ENCODE results near the gene GNAO1. TPM values are rescaled to one million over a fixed set of nuclear protein-coding genes. Genes with fewer than 3 reads are reported as not detected.

GNAO1 gene
- total and polyA plus RNA-seq, 5 donors from 2014 or later = 3.0 TPM; not detected in 4

DNA sequence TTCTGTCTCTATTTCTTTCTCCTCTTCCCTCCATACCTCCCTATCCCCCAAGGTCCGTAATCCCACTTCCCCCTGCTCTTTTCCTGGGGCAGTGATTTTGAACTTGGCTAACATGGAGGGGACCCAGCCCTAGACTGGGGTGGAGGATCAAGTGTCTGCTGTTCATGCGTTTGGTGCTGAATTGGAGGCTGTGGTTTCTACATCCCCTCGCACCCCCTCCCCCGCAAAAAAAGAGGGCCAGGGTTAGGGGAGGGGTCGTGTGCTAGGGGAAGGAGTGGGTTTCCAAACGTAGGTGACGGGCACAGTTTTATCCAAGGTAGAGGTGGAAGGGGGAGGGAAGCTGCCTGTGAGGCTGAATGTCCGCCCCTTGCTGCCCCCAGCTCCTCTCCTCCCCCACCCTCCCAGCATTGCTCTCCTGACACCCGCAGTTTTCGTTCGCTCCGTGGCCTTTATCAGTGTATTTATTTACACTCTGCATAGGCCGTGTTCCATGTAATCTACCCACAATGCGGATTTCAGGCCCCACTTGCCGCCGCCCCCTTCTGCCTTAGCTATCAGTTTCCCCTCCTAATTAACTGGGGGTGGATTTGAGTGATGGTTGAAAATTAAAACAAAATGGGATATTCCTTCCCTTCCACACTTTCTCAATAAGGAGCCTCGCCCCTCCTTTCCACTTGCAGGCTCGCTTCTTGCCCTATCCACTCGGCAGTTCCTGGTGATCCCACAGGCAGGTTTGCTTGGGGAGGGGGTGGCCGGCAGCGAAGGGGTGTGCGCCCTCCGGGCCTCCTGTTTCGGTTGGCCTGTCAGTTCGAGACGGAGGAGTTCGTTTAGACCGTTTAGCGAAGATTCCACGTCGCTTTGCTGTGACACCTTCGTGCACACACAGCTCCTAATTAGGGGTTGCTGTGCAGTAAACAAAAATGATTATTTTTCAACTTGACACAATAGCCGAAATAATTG, 2.0 kb downstream of the GNAO1 start:
- Histone ChIP-seq H3K9me3 (ENCODE audit: control insufficient read depth in 2 of 2, low read length in 2 of 2) (no peaks in the 10 kb centered on the region), H3K36me3 (ENCODE audit: control insufficient read depth, insufficient read depth, low read length) (no peaks in the 10 kb centered on the region), H3K27ac (ENCODE audit: insufficient read depth, low read length, poor library complexity, severe bottlenecking) (no peak overlapping the region), H3K27me3 (ENCODE audit: control insufficient read depth, insufficient read depth, low read length) (peaks cover 53% of the 10 kb centered on the region), H3K4me3 (ENCODE audit: low read depth, low read length) (no peak overlapping the region), H3K4me1 (ENCODE audit: control insufficient read depth, insufficient read depth, low read length, poor library complexity, severe bottlenecking) (peaks cover 22% of the 10 kb centered on the region)
- no peaks in the 10 kb centered on the region for H3K36me3 Mint-ChIP-seq
- ATAC-seq (ENCODE audit: low read depth in 2 of 2) (no peak), DNase-seq (no peak)
- no peak overlapping the region for H3K27ac Mint-ChIP-seq
- peaks cover 0 to 2% (median 0%) of the 10 kb centered on the region in 7 donors for H3K9me3 Mint-ChIP-seq
- peak overlapping the region; percentile 49 to 82 (median 74) for H3K4me3 Mint-ChIP-seq
- peaks cover 5 to 32% (median 14%) of the 10 kb centered on the region in 4 donors for H3K4me1 Mint-ChIP-seq
- H3K27me3 Mint-ChIP-seq = peaks cover 74% of the 10 kb centered on the region

DNA sequence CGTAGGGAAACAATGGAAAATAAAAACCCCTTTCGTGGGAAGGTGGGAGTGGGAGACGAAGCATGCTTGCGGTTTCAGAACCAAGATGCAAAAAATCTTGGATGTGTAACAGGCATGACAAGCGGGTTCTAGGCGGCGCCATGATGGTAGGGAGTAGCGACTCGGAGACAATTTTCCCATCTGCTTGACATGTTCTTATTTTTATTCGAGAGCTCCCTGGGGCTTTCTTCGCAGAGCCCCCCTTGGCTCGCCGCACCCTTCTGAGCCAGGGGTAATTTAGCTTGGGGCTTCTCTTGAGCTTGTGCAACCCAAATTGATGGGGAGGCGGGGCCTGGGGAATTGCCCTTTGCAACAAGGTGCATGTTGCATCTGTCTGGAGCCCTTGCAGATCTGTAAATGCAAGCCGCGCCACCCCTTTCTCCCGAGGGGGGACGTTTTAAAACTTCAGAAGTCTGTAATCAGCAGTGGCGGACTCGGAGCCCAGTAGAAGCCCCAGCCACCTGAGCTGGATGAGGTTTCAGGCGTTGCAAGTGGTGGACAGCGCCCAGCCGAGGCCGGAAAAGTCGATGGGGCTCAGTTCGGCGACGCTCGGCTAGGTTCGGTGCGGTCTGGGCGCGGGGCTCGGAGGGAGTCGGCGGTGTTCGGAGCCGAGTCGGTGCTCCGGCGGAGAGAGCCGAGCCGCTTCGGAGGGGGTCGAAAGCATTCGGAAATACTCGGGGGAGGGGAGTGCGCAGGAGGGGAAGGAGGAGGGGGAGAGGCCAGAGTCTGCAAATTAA, 2.9 kb downstream of the GNAO1 start:
- Histone ChIP-seq H3K27ac (ENCODE audit: insufficient read depth, low read length, poor library complexity, severe bottlenecking) (no peak overlapping the region), H3K9me3 (ENCODE audit: control insufficient read depth in 2 of 2, low read length in 2 of 2) (no peaks in the 10 kb centered on the region), H3K4me3 (ENCODE audit: low read depth, low read length) (no peak overlapping the region), H3K36me3 (ENCODE audit: control insufficient read depth, insufficient read depth, low read length) (no peaks in the 10 kb centered on the region), H3K4me1 (ENCODE audit: control insufficient read depth, insufficient read depth, low read length, poor library complexity, severe bottlenecking) (peaks cover 22% of the 10 kb centered on the region), H3K27me3 (ENCODE audit: control insufficient read depth, insufficient read depth, low read length) (peaks cover 45% of the 10 kb centered on the region)
- H3K4me1 Mint-ChIP-seq = peaks cover 5 to 38% (median 12%) of the 10 kb centered on the region in 4 donors
- H3K27ac Mint-ChIP-seq = no peak overlapping the region
- H3K27me3 Mint-ChIP-seq = peaks cover 68% of the 10 kb centered on the region
- no peaks in the 10 kb centered on the region for H3K36me3 Mint-ChIP-seq
- H3K4me3 Mint-ChIP-seq = peak overlapping the region; percentile 49 to 81 (median 70)
- peak; percentile 39 to 40 for ATAC-seq (ENCODE audit: low read depth in 2 of 2)
- peaks cover 0 to 2% (median 0%) of the 10 kb centered on the region in 7 donors for H3K9me3 Mint-ChIP-seq
- peak in 2 of 3 donors; percentile 23 to 39 for DNase-seq

DNA sequence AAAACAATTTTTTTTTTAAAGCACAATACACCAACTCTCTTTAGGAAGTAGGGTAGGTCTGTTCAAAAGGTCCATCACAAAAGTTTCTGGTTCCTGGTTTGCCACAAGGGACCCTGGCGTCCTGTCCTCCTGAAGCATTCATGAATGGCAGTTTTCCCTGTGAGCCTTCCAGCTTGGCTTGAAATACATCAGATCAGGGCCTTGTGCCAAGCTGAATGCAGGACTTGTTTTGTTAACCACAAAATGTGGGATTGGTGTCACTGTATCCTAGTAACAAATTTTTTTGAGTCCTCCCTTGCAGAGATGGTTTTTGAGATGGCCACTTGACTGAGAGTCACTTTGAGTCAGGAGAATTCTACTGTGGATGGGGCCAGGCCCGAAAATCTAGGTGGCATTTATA, 3.9 kb downstream of the GNAO1 start:
- Histone ChIP-seq H3K4me1 (ENCODE audit: control insufficient read depth, insufficient read depth, low read length, poor library complexity, severe bottlenecking) (peaks cover 22% of the 10 kb centered on the region), H3K9me3 (ENCODE audit: control insufficient read depth in 2 of 2, low read length in 2 of 2) (no peaks in the 10 kb centered on the region), H3K27me3 (ENCODE audit: control insufficient read depth, insufficient read depth, low read length) (peaks cover 37% of the 10 kb centered on the region), H3K36me3 (ENCODE audit: control insufficient read depth, insufficient read depth, low read length) (no peaks in the 10 kb centered on the region), H3K4me3 (ENCODE audit: low read depth, low read length) (no peak overlapping the region), H3K27ac (ENCODE audit: insufficient read depth, low read length, poor library complexity, severe bottlenecking) (no peak overlapping the region)
- no peak for ATAC-seq (ENCODE audit: low read depth in 2 of 2)
- peak overlapping the region in 1 of 4 donors; percentile 16 for H3K4me3 Mint-ChIP-seq
- peaks cover 7 to 41% (median 15%) of the 10 kb centered on the region in 4 donors for H3K4me1 Mint-ChIP-seq
- no peak for DNase-seq
- peaks cover 0 to 2% (median 0%) of the 10 kb centered on the region in 7 donors for H3K9me3 Mint-ChIP-seq
- no peak overlapping the region for H3K27ac Mint-ChIP-seq
- H3K36me3 Mint-ChIP-seq = no peaks in the 10 kb centered on the region
- H3K27me3 Mint-ChIP-seq = peaks cover 57% of the 10 kb centered on the region

DNA sequence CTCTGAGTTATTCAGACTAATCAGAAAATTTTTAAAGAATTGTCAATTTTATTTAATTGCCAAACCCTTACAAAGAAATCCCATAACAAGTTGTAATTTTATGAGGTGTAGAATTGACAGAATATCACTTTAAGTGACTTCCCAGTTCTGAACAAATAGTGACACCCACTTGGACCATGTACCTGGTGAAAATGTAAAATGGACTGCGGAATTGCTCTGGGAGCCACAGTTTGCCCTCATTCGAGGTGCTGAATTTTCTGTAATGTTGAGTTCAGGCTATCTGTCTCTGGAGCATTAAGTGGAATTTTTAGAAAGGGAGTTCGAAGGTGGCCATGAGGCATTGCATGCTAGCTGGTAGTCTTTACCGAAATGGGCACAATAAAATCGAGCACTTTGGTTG, 5.1 kb downstream of the GNAO1 start:
- Mint-ChIP-seq H3K4me3 (no peak overlapping the region), H3K36me3 (no peaks in the 10 kb centered on the region), H3K9me3 (peaks cover 0 to 2% (median 0%) of the 10 kb centered on the region in 7 donors), H3K27ac (no peak overlapping the region), H3K27me3 (peaks cover 51% of the 10 kb centered on the region), H3K4me1 (peaks cover 7 to 40% (median 15%) of the 10 kb centered on the region in 4 donors)
- no peaks in the 10 kb centered on the region for H3K36me3 ChIP-seq (ENCODE audit: control insufficient read depth, insufficient read depth, low read length)
- ATAC-seq (ENCODE audit: low read depth in 2 of 2) = no peak
- DNase-seq = no peak
- H3K27me3 ChIP-seq (ENCODE audit: control insufficient read depth, insufficient read depth, low read length) = peaks cover 34% of the 10 kb centered on the region
- H3K27ac ChIP-seq (ENCODE audit: insufficient read depth, low read length, poor library complexity, severe bottlenecking) = no peak overlapping the region
- no peaks in the 10 kb centered on the region for H3K9me3 ChIP-seq (ENCODE audit: control insufficient read depth in 2 of 2, low read length in 2 of 2)
- H3K4me3 ChIP-seq (ENCODE audit: low read depth, low read length) = no peak overlapping the region
- H3K4me1 ChIP-seq (ENCODE audit: control insufficient read depth, insufficient read depth, low read length, poor library complexity, severe bottlenecking) = peaks cover 16% of the 10 kb centered on the region

DNA sequence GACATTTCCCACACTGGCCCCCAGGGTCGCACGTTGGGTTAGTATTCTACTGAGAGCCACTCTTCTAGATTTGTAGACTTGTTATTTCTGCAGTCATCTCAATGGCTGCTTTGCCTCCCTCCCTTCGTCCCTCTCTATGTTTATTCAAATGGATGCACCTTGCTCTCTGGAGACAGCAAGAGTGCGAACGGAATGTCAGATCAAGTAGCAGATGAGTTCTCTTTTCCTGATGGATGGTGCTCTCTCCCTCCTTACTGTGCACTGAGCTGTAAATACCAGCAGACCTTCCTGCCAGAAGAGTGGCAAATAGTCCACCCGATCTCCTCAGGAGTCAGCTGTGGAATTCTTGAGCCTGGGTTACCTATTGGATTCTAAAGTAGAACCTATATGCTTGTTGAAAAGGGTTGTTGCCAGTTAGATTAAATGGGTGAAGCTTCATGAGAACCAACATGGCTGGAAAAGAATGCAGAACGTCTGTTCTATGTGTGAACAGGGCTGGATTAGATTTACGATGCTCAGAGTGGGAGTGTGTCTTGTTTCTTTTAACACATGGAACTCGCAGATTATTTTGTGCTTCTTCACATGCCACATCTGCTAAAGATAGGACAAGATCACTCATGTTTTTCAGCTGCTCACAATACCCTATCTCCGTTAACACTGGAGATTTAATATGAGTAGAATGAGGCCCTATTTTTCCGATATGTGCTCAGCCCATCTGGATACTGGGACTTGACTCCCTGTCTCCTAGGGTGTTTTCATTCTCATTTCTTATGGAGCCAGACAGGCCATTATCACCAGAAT, 6.1 kb downstream of the GNAO1 start:
- no peaks in the 10 kb centered on the region for H3K36me3 ChIP-seq (ENCODE audit: control insufficient read depth, insufficient read depth, low read length)
- Mint-ChIP-seq H3K4me3 (no peak overlapping the region), H3K27me3 (peaks cover 44% of the 10 kb centered on the region), H3K36me3 (no peaks in the 10 kb centered on the region), H3K4me1 (peaks cover 7 to 37% (median 12%) of the 10 kb centered on the region in 4 donors), H3K27ac (peak overlapping the region in 1 of 3 donors; percentile 72), H3K9me3 (peaks cover 0 to 2% (median 0%) of the 10 kb centered on the region in 7 donors)
- DNase-seq (no peak), ATAC-seq (ENCODE audit: low read depth in 2 of 2) (no peak)
- peaks cover 34% of the 10 kb centered on the region for H3K27me3 ChIP-seq (ENCODE audit: control insufficient read depth, insufficient read depth, low read length)
- H3K4me3 ChIP-seq (ENCODE audit: low read depth, low read length) = no peak overlapping the region
- peaks cover 9% of the 10 kb centered on the region for H3K4me1 ChIP-seq (ENCODE audit: control insufficient read depth, insufficient read depth, low read length, poor library complexity, severe bottlenecking)
- no peaks in the 10 kb centered on the region for H3K9me3 ChIP-seq (ENCODE audit: control insufficient read depth in 2 of 2, low read length in 2 of 2)
- no peak overlapping the region for H3K27ac ChIP-seq (ENCODE audit: insufficient read depth, low read length, poor library complexity, severe bottlenecking)

DNA sequence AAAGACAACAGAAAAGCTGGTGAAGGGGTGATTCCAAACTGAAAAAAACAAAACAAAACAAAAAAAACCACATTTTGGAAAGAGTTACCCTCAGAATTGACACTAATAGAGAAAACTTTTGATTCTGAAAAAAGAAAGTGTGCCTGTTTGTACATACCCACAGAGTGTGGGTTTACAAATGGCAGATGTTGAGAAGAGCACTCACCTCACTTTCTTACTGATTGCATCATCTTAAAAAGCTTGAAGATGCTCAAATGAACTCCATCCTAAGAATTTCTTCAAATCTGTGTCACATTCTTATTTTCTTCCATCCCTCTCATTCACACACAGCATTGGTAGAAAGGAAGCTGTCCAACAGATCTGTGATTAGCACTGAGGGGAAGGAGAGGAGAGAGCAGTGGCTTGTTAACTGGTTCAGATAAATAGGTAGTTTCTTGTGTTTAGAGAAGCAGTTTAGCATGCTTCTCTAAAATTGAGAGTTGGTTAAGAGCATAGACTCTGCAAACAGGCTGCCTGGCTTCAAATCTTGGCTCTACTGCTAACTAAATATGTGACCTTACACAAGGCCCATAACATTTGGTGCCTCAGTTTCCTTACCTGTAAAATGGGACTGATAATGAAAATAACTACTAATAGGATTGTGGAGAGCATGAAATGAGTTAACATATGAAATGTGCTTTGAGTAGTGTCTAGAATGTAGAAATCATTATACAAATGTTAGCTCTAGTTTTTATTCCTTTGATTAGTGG, 6.9 kb downstream of the GNAO1 start:
- H3K4me1 ChIP-seq (ENCODE audit: control insufficient read depth, insufficient read depth, low read length, poor library complexity, severe bottlenecking) = peaks cover 9% of the 10 kb centered on the region
- no peak overlapping the region for H3K27ac Mint-ChIP-seq
- no peak overlapping the region for H3K4me3 Mint-ChIP-seq

More for the DNA sequence above, 6.9 kb downstream of the GNAO1 start:
- H3K36me3 ChIP-seq (ENCODE audit: control insufficient read depth, insufficient read depth, low read length) = no peaks in the 10 kb centered on the region
- H3K27me3 Mint-ChIP-seq = peaks cover 36% of the 10 kb centered on the region
- H3K27me3 ChIP-seq (ENCODE audit: control insufficient read depth, insufficient read depth, low read length) = peaks cover 31% of the 10 kb centered on the region
- no peaks in the 10 kb centered on the region for H3K9me3 Mint-ChIP-seq
- peaks cover 5 to 30% (median 12%) of the 10 kb centered on the region in 4 donors for H3K4me1 Mint-ChIP-seq
- ATAC-seq (ENCODE audit: low read depth in 2 of 2) = no peak
- no peaks in the 10 kb centered on the region for H3K36me3 Mint-ChIP-seq
- no peak overlapping the region for H3K27ac ChIP-seq (ENCODE audit: insufficient read depth, low read length, poor library complexity, severe bottlenecking)
- no peak for DNase-seq
- no peaks in the 10 kb centered on the region for H3K9me3 ChIP-seq (ENCODE audit: control insufficient read depth in 2 of 2, low read length in 2 of 2)
- no peak overlapping the region for H3K4me3 ChIP-seq (ENCODE audit: low read depth, low read length)

All from CD4-positive, CD25-positive, alpha-beta regulatory T cell (primary cell).